ENCODE data around the gene LPCAT2.

Gene LPCAT2

GRCh38 chr16:55552621-55553020 lies 43.7 kb downstream of the LPCAT2 start:
- DNase-seq (ENCODE audit: low spot score): no peak
- Histone ChIP-seq H3K27ac (replicated peaks; ENCODE audit: low read length) (no peak overlapping the region), H3K27me3 (ENCODE audit: control insufficient read depth in 3 of 3, insufficient read depth in 3 of 3, low read depth in 1 of 3, low read length in 3 of 3) (no peaks in the 10 kb centered on the region)

GRCh38 chr16:55555436-55555835 lies 46.6 kb downstream of the LPCAT2 start:
- Histone ChIP-seq H3K4ac (ENCODE audit: low read length) (no peak overlapping the region), H2BK120ac (ENCODE audit: low read depth, low read length) (no peak overlapping the region), H2AK5ac (ENCODE audit: low read depth, low read length) (no peak overlapping the region), H3K4me1 (ENCODE audit: control insufficient read depth in 2 of 2, insufficient read depth in 1 of 2, low read depth in 1 of 2, low read length in 2 of 2) (no peaks in the 10 kb centered on the region), H2BK5ac (ENCODE audit: low read length) (no peak overlapping the region), H3K14ac (ENCODE audit: low read length) (no peak overlapping the region), H4K91ac (ENCODE audit: low read depth, low read length, poor library complexity) (no peak overlapping the region), H3K4me3 (ENCODE audit: low read length in 2 of 2) (no peak overlapping the region), H4K8ac (ENCODE audit: low read depth, low read length) (no peak overlapping the region), H3K4me2 (ENCODE audit: insufficient read depth, low read length, poor library complexity, severe bottlenecking) (no peak overlapping the region), H3K9ac (ENCODE audit: low read depth, low read length, poor library complexity) (no peak overlapping the region), H2AFZ (ENCODE audit: low read length) (no peak overlapping the region), H3K23ac (ENCODE audit: low read depth, low read length, poor library complexity) (no peak overlapping the region), H2BK12ac (ENCODE audit: low read length) (no peak overlapping the region), H3K9me3 (replicated peaks in 1 of 2; ENCODE audit: control insufficient read depth in 2 of 2, insufficient read depth in 1 of 2, low read depth in 1 of 2, low read length in 2 of 2) (peaks cover 0 to 8% of the 10 kb centered on the region in 2 donors), H3K27me3 (ENCODE audit: control insufficient read depth in 3 of 3, insufficient read depth in 3 of 3, low read depth in 1 of 3, low read length in 3 of 3) (no peaks in the 10 kb centered on the region), H3K79me1 (ENCODE audit: low read depth, low read length) (no peaks in the 10 kb centered on the region), H2BK15ac (ENCODE audit: low read length) (no peak overlapping the region), H3K36me3 (replicated peaks in 1 of 2; ENCODE audit: control insufficient read depth in 2 of 2, insufficient read depth in 2 of 2, low read length in 2 of 2) (no peaks in the 10 kb centered on the region), H3K27ac (replicated peaks; ENCODE audit: low read length) (no peak overlapping the region), H3K18ac (ENCODE audit: low read length) (no peak overlapping the region)
- WGBS, 2 donors (ENCODE audit: extremely low coverage in 2 of 2, insufficient read length in 2 of 2, insufficient replicate concordance in 1 of 2): no CpG with 5 or more reads among the region's 2 CpGs
- no peak for DNase-seq (ENCODE audit: low spot score)

More at GRCh38 chr16:55552621-55553020, 43.7 kb downstream of the LPCAT2 start:
- no peaks in the 10 kb centered on the region for H3K4me1 ChIP-seq (ENCODE audit: control insufficient read depth in 2 of 2, insufficient read depth in 1 of 2, low read depth in 1 of 2, low read length in 2 of 2)
- H3K23ac ChIP-seq (ENCODE audit: low read depth, low read length, poor library complexity): no peak overlapping the region
- H2AK5ac ChIP-seq (ENCODE audit: low read depth, low read length): no peak overlapping the region
- H3K4me3 ChIP-seq (ENCODE audit: low read length in 2 of 2): no peak overlapping the region
- H3K18ac ChIP-seq (ENCODE audit: low read length): no peak overlapping the region
- H3K4ac ChIP-seq (ENCODE audit: low read length): no peak overlapping the region
- H2BK5ac ChIP-seq (ENCODE audit: low read length): no peak overlapping the region
- H2BK12ac ChIP-seq (ENCODE audit: low read length): no peak overlapping the region
- no peaks in the 10 kb centered on the region for H3K36me3 ChIP-seq (replicated peaks in 1 of 2; ENCODE audit: control insufficient read depth in 2 of 2, insufficient read depth in 2 of 2, low read length in 2 of 2)
- H4K8ac ChIP-seq (ENCODE audit: low read depth, low read length): no peak overlapping the region
- no peak overlapping the region for H2AFZ ChIP-seq (ENCODE audit: low read length)
- no peak overlapping the region for H2BK120ac ChIP-seq (ENCODE audit: low read depth, low read length)
- H3K4me2 ChIP-seq (ENCODE audit: insufficient read depth, low read length, poor library complexity, severe bottlenecking): no peak overlapping the region
- H3K9ac ChIP-seq (ENCODE audit: low read depth, low read length, poor library complexity): no peak overlapping the region
- no peaks in the 10 kb centered on the region for H3K79me1 ChIP-seq (ENCODE audit: low read depth, low read length)
- no peak overlapping the region for H3K14ac ChIP-seq (ENCODE audit: low read length)
- no peak overlapping the region for H4K91ac ChIP-seq (ENCODE audit: low read depth, low read length, poor library complexity)
- H3K9me3 ChIP-seq (replicated peaks in 1 of 2; ENCODE audit: control insufficient read depth in 2 of 2, insufficient read depth in 1 of 2, low read depth in 1 of 2, low read length in 2 of 2): peaks cover 0 to 8% of the 10 kb centered on the region in 2 donors
- H2BK15ac ChIP-seq (ENCODE audit: low read length): no peak overlapping the region

- Histone ChIP-seq H2AFZ (ENCODE audit: low read length) (no peak overlapping the region), H2BK15ac (ENCODE audit: low read length) (no peak overlapping the region)
- no peak for DNase-seq (ENCODE audit: low spot score)
Observed at GRCh38 chr16:55557186-55557585, 48.3 kb downstream of the LPCAT2 start.

GRCh38 chr16:55559233-55559632 lies 50.4 kb downstream of the LPCAT2 start:
- H3K4me3 ChIP-seq (ENCODE audit: low read length in 2 of 2): no peak overlapping the region
- no peak overlapping the region for H3K18ac ChIP-seq (ENCODE audit: low read length)
- no peak overlapping the region for H2BK15ac ChIP-seq (ENCODE audit: low read length)
- H2AFZ ChIP-seq (ENCODE audit: low read length): no peak overlapping the region
- H3K27ac ChIP-seq (replicated peaks; ENCODE audit: low read length): no peak overlapping the region
- peaks cover 0 to 5% of the 10 kb centered on the region in 2 donors for H3K9me3 ChIP-seq (replicated peaks in 1 of 2; ENCODE audit: control insufficient read depth in 2 of 2, insufficient read depth in 1 of 2, low read depth in 1 of 2, low read length in 2 of 2)
- no peak overlapping the region for H2BK5ac ChIP-seq (ENCODE audit: low read length)
- no peak overlapping the region for H3K23ac ChIP-seq (ENCODE audit: low read depth, low read length, poor library complexity)
- H3K9ac ChIP-seq (ENCODE audit: low read depth, low read length, poor library complexity): no peak overlapping the region
- no peaks in the 10 kb centered on the region for H3K79me1 ChIP-seq (ENCODE audit: low read depth, low read length)
- no peak overlapping the region for H3K4ac ChIP-seq (ENCODE audit: low read length)
- H3K27me3 ChIP-seq (ENCODE audit: control insufficient read depth in 3 of 3, insufficient read depth in 3 of 3, low read depth in 1 of 3, low read length in 3 of 3): no peaks in the 10 kb centered on the region
- H3K4me2 ChIP-seq (ENCODE audit: insufficient read depth, low read length, poor library complexity, severe bottlenecking): no peak overlapping the region
- H2BK12ac ChIP-seq (ENCODE audit: low read length): no peak overlapping the region
- DNase-seq (ENCODE audit: low spot score): no peak
- no peak overlapping the region for H2BK120ac ChIP-seq (ENCODE audit: low read depth, low read length)
- no peaks in the 10 kb centered on the region for H3K36me3 ChIP-seq (replicated peaks in 1 of 2; ENCODE audit: control insufficient read depth in 2 of 2, insufficient read depth in 2 of 2, low read length in 2 of 2)
- no peak overlapping the region for H4K8ac ChIP-seq (ENCODE audit: low read depth, low read length)
- H3K4me1 ChIP-seq (ENCODE audit: control insufficient read depth in 2 of 2, insufficient read depth in 1 of 2, low read depth in 1 of 2, low read length in 2 of 2): no peaks in the 10 kb centered on the region
- H4K91ac ChIP-seq (ENCODE audit: low read depth, low read length, poor library complexity): no peak overlapping the region
- H2AK5ac ChIP-seq (ENCODE audit: low read depth, low read length): no peak overlapping the region
- no peak overlapping the region for H3K14ac ChIP-seq (ENCODE audit: low read length)

More at GRCh38 chr16:55557186-55557585, 48.3 kb downstream of the LPCAT2 start:
- Histone ChIP-seq H3K9ac (ENCODE audit: low read depth, low read length, poor library complexity) (no peak overlapping the region), H3K4me3 (ENCODE audit: low read length in 2 of 2) (no peak overlapping the region), H3K79me1 (ENCODE audit: low read depth, low read length) (no peaks in the 10 kb centered on the region), H3K27ac (replicated peaks; ENCODE audit: low read length) (no peak overlapping the region), H3K23ac (ENCODE audit: low read depth, low read length, poor library complexity) (no peak overlapping the region), H3K36me3 (replicated peaks in 1 of 2; ENCODE audit: control insufficient read depth in 2 of 2, insufficient read depth in 2 of 2, low read length in 2 of 2) (no peaks in the 10 kb centered on the region), H2BK12ac (ENCODE audit: low read length) (no peak overlapping the region), H4K8ac (ENCODE audit: low read depth, low read length) (no peak overlapping the region), H3K14ac (ENCODE audit: low read length) (no peak overlapping the region), H3K4ac (ENCODE audit: low read length) (no peak overlapping the region), H3K4me1 (ENCODE audit: control insufficient read depth in 2 of 2, insufficient read depth in 1 of 2, low read depth in 1 of 2, low read length in 2 of 2) (no peaks in the 10 kb centered on the region), H3K27me3 (ENCODE audit: control insufficient read depth in 3 of 3, insufficient read depth in 3 of 3, low read depth in 1 of 3, low read length in 3 of 3) (no peaks in the 10 kb centered on the region), H2AK5ac (ENCODE audit: low read depth, low read length) (no peak overlapping the region), H3K9me3 (replicated peaks in 1 of 2; ENCODE audit: control insufficient read depth in 2 of 2, insufficient read depth in 1 of 2, low read depth in 1 of 2, low read length in 2 of 2) (peaks cover 0 to 8% of the 10 kb centered on the region in 2 donors), H4K91ac (ENCODE audit: low read depth, low read length, poor library complexity) (no peak overlapping the region), H2BK5ac (ENCODE audit: low read length) (no peak overlapping the region), H2BK120ac (ENCODE audit: low read depth, low read length) (no peak overlapping the region), H3K18ac (ENCODE audit: low read length) (no peak overlapping the region), H3K4me2 (ENCODE audit: insufficient read depth, low read length, poor library complexity, severe bottlenecking) (no peak overlapping the region)
